Activated T-helper 1 cell treated with anti-CD3 and anti-CD28 coated beads, Interleukin-2, amount 50 U/mL, for 16 hours (primary cell): ENCODE results near the gene DGCR6L.
"Not testable (repeated sequence)": the region's sequence is repeated elsewhere in the genome, so short reads cannot be mapped to it uniquely, and the experiment has no call there.

Source experiments
- DNase-seq, 2 donors: peaks; one replicate each; pipeline ENCODE4 v3.0.0-alpha.2; 2020; ENCODE audit warnings: low read depth in 1 of 2, low spot score in 1 of 2

The DGCR6L gene

GRCh38 chr22:20310773-20311172 lies 9.1 kb downstream of the DGCR6L start:
- DNase-seq: not testable (repeated sequence)

GRCh38 chr22:20310180-20310579 lies 9.7 kb downstream of the DGCR6L start:
- not testable (repeated sequence) for DNase-seq

GRCh38 chr22:20308806-20309650 lies 10.8 kb downstream of the DGCR6L start:
- DNase-seq: not testable (repeated sequence)

GRCh38 chr22:20307448-20308447 lies 12.1 kb downstream of the DGCR6L start:
- not testable (repeated sequence) for DNase-seq

GRCh38 chr22:20306646-20307447 lies 13.0 kb downstream of the DGCR6L start:
- not testable (repeated sequence) for DNase-seq

- DNase-seq: no peak
Observed at GRCh38 chr22:20305894-20306645, 13.8 kb downstream of the DGCR6L start.

- not testable (repeated sequence) for DNase-seq
Observed at GRCh38 chr22:20305230-20305893, 14.5 kb downstream of the DGCR6L start.

- DNase-seq: no peak
Observed at GRCh38 chr22:20304646-20305045, 15.2 kb downstream of the DGCR6L start.

GRCh38 chr22:20303229-20303534 lies 16.7 kb downstream of the DGCR6L start:
- DNase-seq: not testable (repeated sequence)

- DNase-seq: no peak
Observed at GRCh38 chr22:20302438-20303228, 17.2 kb downstream of the DGCR6L start.

- no peak for DNase-seq
Observed at GRCh38 chr22:20299746-20300136, 20.1 kb downstream of the DGCR6L start.

- peak; percentile 85 to 87 for DNase-seq
Observed at GRCh38 chr22:20298803-20299745, 20.8 kb downstream of the DGCR6L start.

GRCh38 chr22:20298110-20298802 lies 21.6 kb downstream of the DGCR6L start:
- DNase-seq: no peak

- DNase-seq: no peak
Observed at GRCh38 chr22:20297414-20298109, 22.3 kb downstream of the DGCR6L start.

- no peak for DNase-seq
Observed at GRCh38 chr22:20296598-20296997, 23.3 kb downstream of the DGCR6L start.

GRCh38 chr22:20295262-20296064 lies 24.4 kb downstream of the DGCR6L start:
- no peak for DNase-seq
